MM.1S (cell line): ENCODE measurements around the gene EREG.

Experiments used
- DNase-seq: peaks from one replicate; pipeline ENCODE4 v3.0.0-alpha.2; 2015
- H2AFZ ChIP-seq: fragments of 300-600 bp; sonication (generic); 2 replicates; pipeline ENCODE4 v1.6.0; 2016; ENCODE audit warnings: antibody characterized with exemption, low read length
- H3F3A ChIP-seq: fragments of 300-600 bp; sonication (generic); 2 replicates; pipeline ENCODE4 v1.6.1; 2016; ENCODE audit warnings: mild to moderate bottlenecking, antibody characterized with exemption, low read length, moderate library complexity, mixed read lengths; ENCODE audit not compliant: insufficient read depth
- H3K27ac ChIP-seq: fragments of 300-600 bp; sonication (generic); 2 replicates; pipeline ENCODE4 v1.5.1; 2016; ENCODE audit warnings: mild to moderate bottlenecking, low read length
- H3K27me3 ChIP-seq: fragments of 300-600 bp; sonication (generic); replicated peaks from 2 replicates; pipeline ENCODE4 v1.6.0; 2016; ENCODE audit warnings: low read length; ENCODE audit not compliant: insufficient read depth
- H3K36me3 ChIP-seq: fragments of 300-600 bp; sonication (generic); replicated peaks from 2 replicates; pipeline ENCODE4 v1.6.1; 2016; ENCODE audit warnings: mild to moderate bottlenecking, low read length, mixed read lengths; ENCODE audit not compliant: insufficient read depth
- H3K4me1 ChIP-seq: fragments of 300-600 bp; sonication (generic); 2 replicates; pipeline ENCODE4 v1.6.1; 2016; ENCODE audit warnings: low read length, mixed read lengths
- H3K4me2 ChIP-seq: fragments of 300-600 bp; sonication (generic); 2 replicates; pipeline ENCODE4 v1.6.0; 2016; ENCODE audit warnings: low read depth, low read length
- H3K4me3 ChIP-seq: fragments of 300-600 bp; sonication (generic); 2 replicates; pipeline ENCODE4 v1.5.1; 2016; ENCODE audit warnings: low read length, mixed read lengths
- H3K79me2 ChIP-seq: fragments of 300-600 bp; sonication (generic); 2 replicates; pipeline ENCODE4 v1.6.1; 2016; ENCODE audit warnings: mixed run types, low read length, mixed read lengths
- H3K9ac ChIP-seq: fragments of 300-600 bp; sonication (generic); 2 replicates; pipeline ENCODE4 v1.6.1; 2016; ENCODE audit warnings: low read length, mixed read lengths
- H3K9me2 ChIP-seq: fragments of 300-600 bp; sonication (generic); replicated peaks from 2 replicates; pipeline ENCODE4 v1.6.1; 2016; ENCODE audit warnings: mild to moderate bottlenecking, low read length, mixed read lengths; ENCODE audit not compliant: insufficient read depth
- H3K9me3 ChIP-seq: fragments of 300-600 bp; sonication (generic); replicated peaks from 2 replicates; pipeline ENCODE4 v1.6.1; 2016; ENCODE audit warnings: mild to moderate bottlenecking, low read length, mixed read lengths; ENCODE audit not compliant: insufficient read depth
- H4K20me1 ChIP-seq: fragments of 300-600 bp; sonication (generic); 2 replicates; pipeline ENCODE4 v1.6.1; 2016; ENCODE audit warnings: mild to moderate bottlenecking, low read length, moderate library complexity, mixed read lengths; ENCODE audit not compliant: insufficient read depth
- EZH2 ChIP-seq: fragments of 300-600 bp; sonication (generic); optimal IDR thresholded peaks from 2 replicates; pipeline ENCODE3; 2017; ENCODE audit warnings: low read depth, mild to moderate bottlenecking, antibody characterized with exemption, low read length, mixed read lengths
- EZH2phosphoT487 ChIP-seq: fragments of 300-600 bp; sonication (generic); IDR thresholded peaks from 2 replicates; pipeline ENCODE4 v1.6.1; 2018; ENCODE audit warnings: antibody characterized with exemption, low read length
- TF ChIP-seq, protein P1 (sequence below): fragments of 300-600 bp; sonication (generic); IDR thresholded peaks from 2 replicates; pipeline ENCODE4 v1.5.1; 2016; ENCODE audit warnings: antibody characterized with exemption, low read length, mixed read lengths

The EREG gene

GRCh38 chr4:74377714-74378113, 12.8 kb downstream of the EREG start:
- no peak overlapping the region for H3K4me3 ChIP-seq
- H3K4me2 ChIP-seq: no peak overlapping the region
- no peaks in the 10 kb centered on the region for H4K20me1 ChIP-seq
- H3K9me3 ChIP-seq: no peaks in the 10 kb centered on the region
- no peak overlapping the region for H3K27ac ChIP-seq
- H2AFZ ChIP-seq: no peak overlapping the region
- H3K27me3 ChIP-seq: no peaks in the 10 kb centered on the region
- H3K9me2 ChIP-seq: no peaks in the 10 kb centered on the region
- H3K9ac ChIP-seq: no peak overlapping the region
- no peaks in the 10 kb centered on the region for H3F3A ChIP-seq
- no peaks in the 10 kb centered on the region for H3K4me1 ChIP-seq
- no peaks in the 10 kb centered on the region for H3K79me2 ChIP-seq
- H3K36me3 ChIP-seq: no peaks in the 10 kb centered on the region
- DNase-seq: no peak
- TF ChIP-seq EZH2phosphoT487: no peak
- TF ChIP-seq EZH2: no peak
- TF ChIP-seq, protein P1, sequence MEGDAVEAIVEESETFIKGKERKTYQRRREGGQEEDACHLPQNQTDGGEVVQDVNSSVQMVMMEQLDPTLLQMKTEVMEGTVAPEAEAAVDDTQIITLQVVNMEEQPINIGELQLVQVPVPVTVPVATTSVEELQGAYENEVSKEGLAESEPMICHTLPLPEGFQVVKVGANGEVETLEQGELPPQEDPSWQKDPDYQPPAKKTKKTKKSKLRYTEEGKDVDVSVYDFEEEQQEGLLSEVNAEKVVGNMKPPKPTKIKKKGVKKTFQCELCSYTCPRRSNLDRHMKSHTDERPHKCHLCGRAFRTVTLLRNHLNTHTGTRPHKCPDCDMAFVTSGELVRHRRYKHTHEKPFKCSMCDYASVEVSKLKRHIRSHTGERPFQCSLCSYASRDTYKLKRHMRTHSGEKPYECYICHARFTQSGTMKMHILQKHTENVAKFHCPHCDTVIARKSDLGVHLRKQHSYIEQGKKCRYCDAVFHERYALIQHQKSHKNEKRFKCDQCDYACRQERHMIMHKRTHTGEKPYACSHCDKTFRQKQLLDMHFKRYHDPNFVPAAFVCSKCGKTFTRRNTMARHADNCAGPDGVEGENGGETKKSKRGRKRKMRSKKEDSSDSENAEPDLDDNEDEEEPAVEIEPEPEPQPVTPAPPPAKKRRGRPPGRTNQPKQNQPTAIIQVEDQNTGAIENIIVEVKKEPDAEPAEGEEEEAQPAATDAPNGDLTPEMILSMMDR: no peak

DNA sequence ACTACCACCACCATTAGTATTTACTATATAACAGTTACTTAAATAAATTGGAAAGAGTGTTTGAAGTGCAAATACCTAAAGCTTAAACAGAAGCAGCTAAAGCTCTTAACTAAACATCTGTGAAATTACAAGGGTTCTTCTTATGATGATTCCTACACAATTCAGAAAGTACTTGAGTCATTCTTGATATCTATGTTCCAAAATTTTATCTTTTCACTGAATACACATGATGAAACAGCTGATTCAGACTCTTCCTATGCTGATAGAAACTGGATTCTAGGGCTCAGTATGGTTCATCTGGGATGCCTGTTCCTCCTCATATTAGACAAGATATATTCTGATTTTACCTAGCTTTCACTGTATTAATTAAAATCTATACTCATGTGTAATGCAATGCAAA, 13.6 kb downstream of the EREG start:
- Histone ChIP-seq H3K9ac (no peak overlapping the region), H3K4me2 (no peak overlapping the region), H2AFZ (no peak overlapping the region), H3K27me3 (no peaks in the 10 kb centered on the region), H3K27ac (no peak overlapping the region), H4K20me1 (no peaks in the 10 kb centered on the region), H3F3A (no peaks in the 10 kb centered on the region), H3K9me3 (no peaks in the 10 kb centered on the region), H3K9me2 (no peaks in the 10 kb centered on the region), H3K4me1 (no peaks in the 10 kb centered on the region), H3K79me2 (no peaks in the 10 kb centered on the region), H3K36me3 (no peaks in the 10 kb centered on the region), H3K4me3 (no peak overlapping the region)
- no peak for DNase-seq
- TF ChIP-seq EZH2phosphoT487 (no peak), EZH2 (no peak)

- Histone ChIP-seq H3K27ac (no peak overlapping the region), H3F3A (no peaks in the 10 kb centered on the region), H3K4me1 (no peaks in the 10 kb centered on the region), H3K36me3 (no peaks in the 10 kb centered on the region), H3K4me3 (no peak overlapping the region), H2AFZ (no peak overlapping the region), H3K9me2 (no peaks in the 10 kb centered on the region), H3K9me3 (no peaks in the 10 kb centered on the region), H3K9ac (no peak overlapping the region), H3K79me2 (no peaks in the 10 kb centered on the region), H3K27me3 (no peaks in the 10 kb centered on the region), H4K20me1 (no peaks in the 10 kb centered on the region), H3K4me2 (no peak overlapping the region)
- no peak for DNase-seq
- TF ChIP-seq EZH2 (no peak), EZH2phosphoT487 (no peak)
- TF ChIP-seq, protein P1: no peak
These were observed 15.0 kb downstream of the EREG start for GRCh38 chr4:74379912-74380311.

DNA sequence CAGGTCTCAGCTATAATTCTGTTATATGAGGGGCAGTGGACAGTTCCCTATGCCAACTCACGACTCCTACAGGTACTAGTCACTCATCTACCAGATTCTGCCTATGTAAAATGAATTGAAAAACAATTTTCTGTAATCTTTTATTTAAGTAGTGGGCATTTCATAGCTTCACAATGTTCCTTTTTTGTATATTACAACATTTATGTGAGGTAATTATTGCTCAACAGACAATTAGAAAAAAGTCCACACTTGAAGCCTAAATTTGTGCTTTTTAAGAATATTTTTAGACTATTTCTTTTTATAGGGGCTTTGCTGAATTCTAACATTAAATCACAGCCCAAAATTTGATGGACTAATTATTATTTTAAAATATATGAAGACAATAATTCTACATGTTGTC, 20.4 kb downstream of the EREG start:
- no peak overlapping the region for H3K4me3 ChIP-seq
- no peak overlapping the region for H2AFZ ChIP-seq
- H3K27ac ChIP-seq: no peak overlapping the region
- H3K9ac ChIP-seq: no peak overlapping the region
- H3K4me1 ChIP-seq: no peaks in the 10 kb centered on the region
- no peaks in the 10 kb centered on the region for H3K9me3 ChIP-seq
- no peak for TF ChIP-seq EZH2phosphoT487
- TF ChIP-seq, protein P1: no peak
- no peak for TF ChIP-seq EZH2
- H3K4me2 ChIP-seq: no peak overlapping the region
- no peaks in the 10 kb centered on the region for H3F3A ChIP-seq
- no peak for DNase-seq
- H4K20me1 ChIP-seq: no peaks in the 10 kb centered on the region
- H3K9me2 ChIP-seq: no peaks in the 10 kb centered on the region
- no peaks in the 10 kb centered on the region for H3K27me3 ChIP-seq
- no peaks in the 10 kb centered on the region for H3K79me2 ChIP-seq
- no peaks in the 10 kb centered on the region for H3K36me3 ChIP-seq
